Colonic mucosa (tissue), 4 donors: Measurements from ENCODE around the gene SLFNL1. TPM values are rescaled to one million over a fixed set of nuclear protein-coding genes. Genes with fewer than 3 reads are reported as not detected.

Source experiments
- DNase-seq: peaks from one replicate; pipeline ENCODE4 v3.0.0-alpha.2; 2020
- H3K27ac ChIP-seq: fragments of 200-600 bp; one replicate; pipeline ENCODE4 v1.8.0; 2021
- H3K27me3 ChIP-seq: fragments of 200-600 bp; one replicate; pipeline ENCODE4 v1.8.0; 2021
- H3K36me3 ChIP-seq: fragments of 200-600 bp; one replicate; pipeline ENCODE4 v1.8.0; 2021
- H3K4me1 ChIP-seq: fragments of 200-600 bp; one replicate; pipeline ENCODE4 v1.8.0; 2021; ENCODE audit warnings: mild to moderate bottlenecking
- H3K4me3 ChIP-seq: fragments of 200-600 bp; one replicate; pipeline ENCODE4 v1.8.0; 2021
- H3K9ac ChIP-seq, 2 donors: one replicate each; pipeline ENCODE4 v1.7.0; 2013; ENCODE audit warnings: control low read depth in 2 of 2, low read depth in 2 of 2, low read length in 2 of 2
- H3K9me3 ChIP-seq: fragments of 200-600 bp; one replicate; pipeline ENCODE4 v1.8.0; 2021
- CTCF ChIP-seq: fragments of 200-600 bp; IDR thresholded peaks from one replicate; pipeline ENCODE4 v1.8.0; 2022; ENCODE audit warnings: antibody characterized with exemption, mild to moderate bottlenecking
- intact Hi-C: fragments of 100-400 bp; cut with DNase I; formaldehyde crosslinking; loops from one replicate; pipeline ENCODE4 v1.14.1; 2022
- total RNA-seq, 2 donors: library from RNA; stranded (reverse); fragmentation: NEBNext Ultra II Directional in 1 of 2; extraction: Animal tissue kit (Norgen Biotek cat#: 25700) in 1 of 2; gene quantifications; one replicate each; pipeline ENCODE4 v1.2.1, GENCODE V29; 2021
- donor health status: healthy.
- donor health status: DM: no; HTN: no; CAD: no.
- donor health status: DM: no; HTN: no; CAD: no.

SLFNL1 gene
- total RNA-seq, 2 donors from 2014 or later, result 0.27 to 0.30 TPM

GRCh38 chr1:41025979-41026819 lies 4.7 kb upstream of the SLFNL1 start:
- no peak for DNase-seq
- H3K27me3 ChIP-seq, result no peaks in the 10 kb centered on the region
- no peak overlapping the region for H3K27ac ChIP-seq
- no peak overlapping the region for H3K4me3 ChIP-seq
- H3K9me3 ChIP-seq, result no peaks in the 10 kb centered on the region
- intact Hi-C loops, result no loop called here
- no peaks in the 10 kb centered on the region for H3K36me3 ChIP-seq
- H3K9ac ChIP-seq, result no peak overlapping the region
- no peak for TF ChIP-seq CTCF
- H3K4me1 ChIP-seq, result no peaks in the 10 kb centered on the region

- DNase-seq, result no peak
- no peak overlapping the region for H3K9ac ChIP-seq
- no peaks in the 10 kb centered on the region for H3K36me3 ChIP-seq
- no peaks in the 10 kb centered on the region for H3K4me1 ChIP-seq
- H3K27ac ChIP-seq, result no peak overlapping the region
- intact Hi-C loops, result no loop called here
- H3K4me3 ChIP-seq, result no peak overlapping the region
- H3K9me3 ChIP-seq, result no peaks in the 10 kb centered on the region
- TF ChIP-seq CTCF, result no peak
- no peaks in the 10 kb centered on the region for H3K27me3 ChIP-seq
Measured at GRCh38 chr1:41024953-41025352, 3.4 kb upstream of the SLFNL1 start.

GRCh38 chr1:41023279-41023990 lies 1.9 kb upstream of the SLFNL1 start:
- Histone ChIP-seq H3K9me3 (no peaks in the 10 kb centered on the region), H3K27ac (no peak overlapping the region), H3K4me3 (no peak overlapping the region), H3K27me3 (no peaks in the 10 kb centered on the region), H3K9ac (no peak overlapping the region), H3K4me1 (no peaks in the 10 kb centered on the region), H3K36me3 (no peaks in the 10 kb centered on the region)
- no peak for DNase-seq
- no peak for TF ChIP-seq CTCF
- intact Hi-C loops, result no loop called here

DNA sequence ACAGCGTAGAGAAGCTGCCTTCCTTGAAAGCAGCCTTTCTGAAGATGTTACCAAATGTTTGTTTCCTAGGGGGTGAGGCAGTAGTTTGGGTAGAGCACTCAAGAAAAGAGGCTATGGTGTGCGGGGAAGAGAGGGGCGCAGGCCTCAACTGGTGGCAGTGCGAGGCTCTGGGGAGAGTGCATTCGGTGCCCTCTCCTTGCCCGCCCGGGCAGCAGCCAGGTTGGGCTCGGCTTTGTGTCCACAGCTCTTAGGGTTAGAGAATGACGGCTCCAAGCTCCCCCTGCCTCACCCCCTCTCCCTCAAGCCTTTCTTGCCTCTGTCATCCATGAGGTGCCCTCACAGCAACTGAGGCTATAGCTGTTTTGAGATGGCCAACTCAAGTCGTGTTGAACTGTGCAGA lies 899 bp upstream of the SLFNL1 start:
- TF ChIP-seq CTCF, result no peak
- H3K27me3 ChIP-seq, result no peaks in the 10 kb centered on the region
- no peak overlapping the region for H3K27ac ChIP-seq
- no peak for DNase-seq
- no peak overlapping the region for H3K9ac ChIP-seq
- no peak overlapping the region for H3K4me3 ChIP-seq
- intact Hi-C loops, result no loop called here
- no peaks in the 10 kb centered on the region for H3K36me3 ChIP-seq
- no peaks in the 10 kb centered on the region for H3K4me1 ChIP-seq
- H3K9me3 ChIP-seq, result no peaks in the 10 kb centered on the region

- no peak overlapping the region for H3K9ac ChIP-seq
- intact Hi-C loops, result no loop called here
- H3K4me1 ChIP-seq, result no peaks in the 10 kb centered on the region
- DNase-seq, result no peak
- no peak overlapping the region for H3K4me3 ChIP-seq
- H3K27ac ChIP-seq, result no peak overlapping the region
- TF ChIP-seq CTCF, result no peak
- no peaks in the 10 kb centered on the region for H3K9me3 ChIP-seq
- no peaks in the 10 kb centered on the region for H3K36me3 ChIP-seq
- no peaks in the 10 kb centered on the region for H3K27me3 ChIP-seq
Measured at GRCh38 chr1:41020654-41021053, 871 bp downstream of the SLFNL1 start.
